SIG-M5 (cell line): Measurements from ENCODE around the gene MNAT1.
"Not testable (repeated sequence)": the region's sequence is repeated elsewhere in the genome, so short reads cannot be mapped to it uniquely, and the experiment has no call there.

Experiments
- DNase-seq: peaks from one replicate; lab custom pipeline; 2025; lab: John Stamatoyannopoulos, UW

MNAT1 gene

DNA sequence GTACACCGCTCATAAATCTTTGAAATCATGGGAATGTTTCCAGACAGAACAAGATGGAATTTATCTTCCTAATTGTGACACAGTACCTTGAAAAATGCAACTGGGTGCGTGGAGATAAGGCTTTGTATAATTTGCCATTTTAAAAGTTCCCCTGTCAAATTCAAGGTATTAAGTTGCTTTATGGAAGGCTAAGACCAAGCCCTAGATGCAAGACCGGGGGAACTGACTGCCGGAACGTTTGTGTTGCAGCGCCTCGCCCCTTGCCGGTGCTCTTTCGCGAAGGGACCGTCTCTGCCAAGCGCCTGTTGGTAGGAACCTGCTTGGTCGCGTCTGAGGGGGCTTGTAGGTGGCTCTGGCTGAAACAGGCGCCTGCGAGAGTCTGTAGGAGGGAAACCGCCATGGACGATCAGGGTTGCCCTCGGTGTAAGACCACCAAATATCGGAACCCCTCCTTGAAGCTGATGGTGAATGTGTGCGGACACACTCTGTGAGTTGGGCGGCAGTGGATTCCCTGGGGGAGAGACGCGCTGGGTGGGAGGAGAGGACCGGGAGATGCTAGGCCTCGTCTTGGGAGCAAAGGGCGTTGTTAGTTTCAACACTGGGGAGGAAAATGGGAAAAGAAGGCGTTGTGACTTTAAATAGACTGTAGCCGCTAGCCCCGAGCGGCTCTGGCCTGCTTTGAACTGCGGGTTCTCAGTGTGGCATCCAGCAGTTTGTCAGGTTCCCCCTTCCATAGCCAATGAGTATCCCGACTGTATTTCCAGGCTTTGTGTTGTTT lies at the start of gene MNAT1:
TSS of gene MNAT1 (plus strand) at position 297 of the 778 bp plus-strand sequence. CDS start at position 399, 102 bp downstream.
- no peak for DNase-seq

DNA sequence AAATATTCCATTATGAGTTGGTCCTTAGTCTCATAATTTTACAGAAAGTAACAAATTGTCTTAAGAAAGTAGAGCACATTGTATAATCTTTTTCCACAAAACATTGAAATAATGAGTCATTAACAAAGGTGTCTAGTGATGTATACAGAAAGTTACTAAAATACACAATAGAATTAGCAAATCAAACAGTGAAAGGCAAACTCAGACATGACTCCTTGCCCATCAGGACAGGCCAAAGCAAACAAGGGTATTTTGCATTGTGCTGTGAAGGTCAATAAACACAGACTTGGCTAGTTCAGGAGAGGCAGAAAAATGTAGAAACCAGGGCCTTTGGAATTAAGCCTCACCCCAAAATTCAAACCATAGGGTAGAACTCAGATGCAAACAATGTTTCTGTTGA lies 47.7 kb upstream of the MNAT1 start:
- DNase-seq: no peak

DNA sequence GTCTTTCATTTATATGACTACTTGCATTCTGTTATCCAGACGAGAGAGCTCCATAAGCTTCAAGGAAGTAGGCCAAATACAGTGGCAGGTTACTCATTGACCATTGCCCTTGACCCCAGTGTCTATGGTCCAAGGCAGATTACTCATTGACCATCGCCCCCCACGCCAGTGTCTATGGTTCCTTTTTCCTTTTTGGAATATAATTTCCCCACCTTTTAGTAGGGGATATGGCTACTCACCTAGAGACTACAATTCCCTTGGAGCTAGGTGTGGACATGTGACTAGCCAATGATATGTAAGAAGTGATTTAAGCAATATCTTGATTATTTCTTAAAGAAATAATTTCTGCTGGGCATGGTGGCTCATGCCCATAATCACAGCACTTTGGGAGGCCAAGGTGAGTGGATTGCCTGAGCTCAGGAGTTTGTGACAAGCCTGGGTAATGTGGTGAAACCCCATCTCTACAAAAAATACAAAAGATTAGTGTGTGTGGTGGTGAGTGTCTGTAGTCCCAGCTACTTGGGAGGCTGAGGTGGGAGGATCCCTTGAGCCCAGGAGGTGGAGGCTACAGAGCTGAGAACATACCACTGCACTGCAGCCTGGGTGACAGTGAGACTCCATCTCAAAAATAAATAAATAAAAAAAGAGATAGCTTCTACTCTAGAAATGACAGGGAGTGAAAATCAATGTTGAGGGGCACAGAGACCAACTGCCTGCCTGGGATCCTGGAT lies 43.0 kb upstream of the MNAT1 start:
- no peak for DNase-seq

DNA sequence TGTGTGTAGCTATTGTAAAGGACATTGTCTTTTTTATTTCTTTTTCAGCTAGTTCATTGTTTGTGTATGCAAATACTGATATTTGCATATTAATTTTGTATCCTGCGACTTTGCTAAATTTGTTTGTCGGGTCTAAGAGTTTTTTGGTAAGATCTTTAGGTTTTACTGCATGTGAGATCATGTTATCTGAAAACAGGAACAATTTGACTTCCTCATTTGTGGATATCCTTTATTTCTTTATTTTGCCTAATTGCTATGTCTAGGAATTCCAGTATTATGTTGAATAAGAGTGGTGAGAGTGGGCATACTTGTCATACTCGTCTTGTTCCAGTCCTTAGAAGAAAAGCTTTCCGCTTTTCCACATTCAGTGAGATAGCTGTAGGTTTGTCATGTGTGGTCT lies 39.2 kb upstream of the MNAT1 start:
- no peak for DNase-seq

DNA sequence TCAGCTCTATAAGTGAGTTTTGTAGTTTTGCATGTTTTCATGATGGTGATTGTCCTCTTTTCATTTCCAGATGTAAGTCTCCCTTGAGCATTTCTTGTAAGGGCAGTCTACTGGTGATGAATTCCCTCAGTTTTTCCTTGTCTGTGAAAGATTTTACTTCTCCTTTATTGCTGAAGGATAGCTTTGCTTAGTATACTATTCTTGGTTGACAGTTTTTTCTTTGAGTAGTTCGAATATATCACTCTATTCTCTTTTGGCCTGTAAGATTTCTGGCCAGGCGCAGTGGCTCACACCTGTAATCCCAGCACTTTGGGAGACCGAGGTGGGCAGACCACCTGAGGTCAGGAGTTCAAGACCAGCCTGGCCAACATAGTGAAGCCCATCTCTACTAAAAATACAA lies 34.0 kb upstream of the MNAT1 start:
- no peak for DNase-seq

DNA sequence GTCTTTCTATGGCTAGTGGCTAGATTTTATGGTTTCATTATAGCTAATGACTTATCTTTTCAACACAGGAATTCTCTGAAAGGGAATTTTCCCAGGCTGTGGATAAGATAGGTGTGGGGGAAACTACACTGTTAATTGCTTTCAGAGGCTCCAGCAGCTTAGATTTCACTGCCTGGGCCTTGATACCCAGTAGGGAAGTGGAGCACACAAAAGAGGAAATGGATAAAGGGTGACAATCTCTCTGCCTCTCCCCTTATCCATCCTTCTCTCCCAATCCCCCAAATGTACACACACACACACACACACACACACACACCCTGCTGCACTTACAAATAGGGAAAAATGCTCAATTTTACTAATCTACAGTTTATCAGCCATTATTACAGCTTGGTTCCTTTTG lies 29.5 kb upstream of the MNAT1 start:
- DNase-seq: no peak

DNA sequence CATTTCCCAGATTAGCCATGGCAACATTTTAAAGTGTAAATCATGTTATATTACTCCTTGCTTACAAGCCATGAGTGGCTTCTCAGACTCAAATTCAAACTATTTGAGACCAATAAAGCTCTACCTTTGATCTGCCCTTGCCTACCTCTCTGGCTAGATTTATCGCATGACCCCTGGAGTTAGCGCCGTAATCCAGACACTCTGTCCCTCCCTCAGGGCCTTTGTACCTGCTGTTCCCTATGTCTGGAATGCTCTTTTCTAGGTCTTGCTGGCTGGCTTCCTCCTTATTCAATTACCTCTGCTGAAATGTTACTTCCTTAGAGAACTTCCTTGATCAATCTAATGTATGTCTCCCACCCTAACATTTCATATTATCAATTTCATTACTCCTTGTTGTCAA lies 26.7 kb upstream of the MNAT1 start:
- DNase-seq: no peak

DNA sequence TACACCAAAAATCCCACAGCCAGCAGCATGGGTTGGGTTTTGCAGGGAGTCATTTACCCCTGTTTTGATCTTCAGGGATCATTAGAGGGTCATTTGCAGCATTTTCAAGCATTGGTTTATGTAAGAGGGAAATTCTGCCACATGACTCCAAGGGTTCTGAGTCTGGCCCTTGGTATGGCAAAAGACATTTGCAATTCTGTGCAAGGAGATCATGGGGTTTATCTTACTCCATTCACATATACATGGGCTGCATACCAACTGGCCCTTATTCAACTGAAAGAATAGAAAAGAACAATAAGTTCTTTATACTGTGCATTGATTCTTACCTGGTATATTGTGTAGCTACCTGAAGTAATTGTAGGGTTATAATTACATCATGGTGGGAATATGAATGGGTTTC lies 24.1 kb upstream of the MNAT1 start:
- DNase-seq: no peak

DNA sequence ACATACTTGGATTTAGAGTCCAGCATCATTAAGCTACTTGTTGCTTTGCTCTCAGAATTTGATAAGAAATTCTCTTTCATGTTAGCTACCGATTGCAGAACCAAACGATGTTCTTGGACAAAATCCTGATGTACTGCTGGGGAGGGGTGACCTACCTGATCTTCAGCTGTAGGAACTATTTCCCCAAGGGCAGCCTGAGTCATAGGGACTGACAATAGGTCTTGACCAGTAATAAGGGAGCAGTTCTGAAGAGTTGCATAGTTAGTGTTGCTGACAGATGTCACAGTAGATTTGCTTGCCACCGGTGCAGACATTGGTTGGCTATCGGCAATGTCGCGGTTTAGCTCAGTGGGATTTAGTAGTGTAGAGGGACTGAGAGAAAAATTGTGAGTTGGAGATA lies 21.0 kb upstream of the MNAT1 start:
- no peak for DNase-seq

DNA sequence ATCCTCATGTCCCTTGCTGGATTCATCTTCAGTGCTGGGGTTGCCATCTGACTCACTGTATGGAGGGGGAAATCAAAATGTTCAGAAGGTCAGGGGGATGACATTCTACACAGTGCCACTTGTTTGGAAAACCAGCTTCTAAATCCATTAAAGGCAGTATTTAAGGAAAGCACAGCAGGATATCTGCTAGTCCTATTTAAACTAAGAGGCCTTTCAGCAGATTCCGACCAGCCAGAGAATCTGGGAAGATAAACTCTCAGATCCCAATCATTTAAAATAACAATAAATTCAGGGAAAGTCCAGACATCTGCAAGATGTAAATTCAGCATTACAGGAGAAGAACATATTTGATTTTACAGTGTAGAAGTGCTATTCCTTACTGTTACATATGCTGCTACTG lies 14.2 kb upstream of the MNAT1 start:
- DNase-seq: no peak

DNA sequence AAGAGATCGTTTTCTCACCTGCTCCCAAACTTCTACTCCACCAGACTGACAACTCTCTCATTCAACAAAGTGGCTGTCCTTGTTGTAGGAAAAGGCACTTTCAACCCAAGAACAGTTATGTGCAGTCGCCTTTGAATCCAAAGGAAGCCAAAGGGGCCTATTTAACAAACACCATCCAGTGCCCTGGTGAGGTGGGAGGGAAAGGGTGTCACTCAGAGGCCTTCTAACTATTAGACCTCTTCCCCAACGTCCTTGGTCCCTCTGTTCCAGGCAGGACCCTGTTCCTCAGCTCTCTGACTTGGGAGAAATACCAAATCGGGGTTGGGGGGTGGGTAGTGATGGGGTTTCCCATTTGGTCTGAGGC lies 13.6 kb upstream of the MNAT1 start:
- DNase-seq: no peak

DNA sequence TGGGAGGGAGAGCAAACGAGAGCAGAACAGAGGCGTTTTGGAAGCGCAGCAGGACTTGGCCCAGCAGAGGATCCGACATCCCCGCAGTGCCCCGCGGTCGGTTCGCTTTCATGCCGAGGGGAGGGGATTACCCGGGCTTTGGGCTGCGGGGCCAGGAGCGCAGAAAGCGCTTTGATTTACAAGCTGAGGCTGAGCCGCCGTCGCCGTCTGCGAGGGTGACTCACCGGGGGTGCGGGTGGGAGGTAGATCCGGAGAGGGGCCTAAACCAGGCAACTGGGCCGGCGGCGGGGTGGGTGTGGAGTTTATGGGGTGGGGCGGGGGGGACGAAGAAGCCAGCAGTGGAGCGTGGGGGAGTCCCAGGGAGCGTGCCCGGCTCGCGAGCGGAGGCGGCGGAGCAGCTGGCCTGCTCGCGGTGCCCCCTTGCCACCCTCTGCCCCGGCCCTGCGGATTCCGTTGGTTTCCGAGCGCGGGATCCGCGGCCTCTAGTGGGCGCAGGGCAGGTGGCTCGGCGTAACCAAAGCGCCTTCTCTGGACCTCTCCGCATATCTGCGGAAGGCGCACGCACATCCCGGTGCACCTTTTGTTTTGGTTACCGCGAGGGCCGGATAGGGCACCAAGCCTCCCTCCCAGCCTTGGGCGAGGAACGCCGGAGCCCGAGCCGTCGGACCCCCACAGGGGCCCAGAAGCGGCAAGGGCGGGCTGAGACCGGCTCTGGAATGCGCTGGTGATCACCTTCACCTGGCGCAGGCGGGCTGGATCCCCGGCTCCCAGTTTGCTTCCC lies 13.0 kb upstream of the MNAT1 start:
- DNase-seq: no peak

DNA sequence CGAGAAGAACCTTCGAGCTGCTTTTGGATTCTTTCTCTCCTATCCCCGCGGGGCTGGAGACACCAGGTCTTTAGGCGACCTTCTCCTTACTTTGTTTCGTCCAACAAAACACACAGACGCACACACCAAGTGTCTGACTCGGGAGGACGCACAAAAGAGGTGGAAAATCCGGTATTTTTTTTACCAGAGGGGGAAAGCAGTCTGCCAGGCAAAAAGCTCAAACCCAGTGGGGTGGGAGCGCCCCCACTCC lies 12.5 kb upstream of the MNAT1 start:
- no peak for DNase-seq

DNA sequence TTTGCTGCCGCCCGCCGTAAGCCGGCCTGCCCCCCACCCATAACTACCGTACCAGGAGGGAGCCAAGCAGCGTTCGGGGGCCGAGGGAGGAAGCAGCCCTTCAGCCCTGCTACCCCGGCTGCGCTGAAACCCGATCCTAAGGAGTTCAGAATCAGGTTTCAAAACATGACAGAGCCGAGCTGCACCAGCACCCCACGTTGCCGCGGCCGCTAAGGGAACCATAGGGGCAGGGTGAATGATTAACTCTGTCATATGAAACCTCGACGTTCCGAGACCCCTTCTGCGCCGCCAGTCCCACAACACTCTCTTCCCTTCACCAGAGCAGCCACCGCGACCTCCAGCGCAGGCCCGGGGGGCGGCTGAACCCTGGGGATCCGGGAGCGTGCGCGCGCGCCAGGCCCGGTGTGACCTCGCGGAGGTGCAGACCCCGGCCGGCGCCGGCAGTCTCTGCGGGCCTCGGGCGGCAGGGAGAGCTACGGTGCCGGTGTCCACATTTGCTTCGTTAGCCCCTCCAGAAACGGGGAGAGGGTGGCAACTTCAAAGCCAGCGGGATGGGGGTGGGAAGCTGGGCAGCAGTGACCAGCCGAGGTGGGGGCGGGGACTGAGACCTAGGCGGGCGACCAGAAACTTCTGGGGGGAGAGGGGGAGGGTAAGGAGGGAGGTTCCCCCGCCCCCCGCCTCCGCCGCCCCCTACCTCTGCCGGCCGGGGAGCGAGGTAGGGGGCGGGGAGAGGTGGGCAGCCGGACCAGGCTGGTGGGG lies 12.0 kb upstream of the MNAT1 start:
- DNase-seq: no peak

DNA sequence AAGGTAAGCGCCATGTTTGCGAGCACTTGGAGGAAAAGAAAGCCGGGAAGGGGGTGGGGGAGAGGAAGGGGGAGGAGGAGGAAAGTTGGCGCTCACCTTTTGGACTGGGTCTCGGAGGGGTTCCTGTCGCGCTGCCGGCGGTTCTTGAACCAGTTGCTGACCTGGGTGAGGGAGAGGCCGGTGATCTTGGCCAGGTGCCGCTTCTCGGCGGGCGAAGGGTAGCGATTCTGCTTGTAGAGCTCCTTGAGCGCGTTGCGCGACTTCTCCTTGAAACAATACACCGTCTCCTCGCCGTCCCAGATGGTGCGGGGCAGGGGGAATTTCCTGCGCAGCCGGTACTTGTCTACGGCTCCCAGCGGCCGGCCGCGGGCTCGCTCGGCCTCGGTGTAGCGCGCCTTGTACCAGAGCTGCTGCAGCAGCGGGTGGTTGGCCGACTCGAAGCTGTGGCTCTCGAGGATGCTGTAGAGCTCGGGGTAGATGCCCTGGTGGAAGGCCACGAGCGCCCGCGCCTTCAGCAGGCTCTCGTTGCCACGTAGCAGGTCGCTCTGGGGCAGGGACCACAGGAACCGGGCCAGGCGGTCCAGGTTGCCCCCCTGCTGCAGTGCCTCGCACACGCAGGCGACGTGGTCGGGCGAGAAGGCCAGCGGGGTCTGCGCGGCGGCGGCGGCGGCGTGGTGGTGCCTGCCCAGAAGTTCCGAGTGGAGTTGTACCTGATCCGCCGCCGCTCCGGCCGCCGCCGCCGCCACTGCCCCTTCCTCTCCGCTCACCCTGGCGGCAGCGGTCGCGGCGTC lies 11.2 kb upstream of the MNAT1 start:
- DNase-seq: no peak

DNA sequence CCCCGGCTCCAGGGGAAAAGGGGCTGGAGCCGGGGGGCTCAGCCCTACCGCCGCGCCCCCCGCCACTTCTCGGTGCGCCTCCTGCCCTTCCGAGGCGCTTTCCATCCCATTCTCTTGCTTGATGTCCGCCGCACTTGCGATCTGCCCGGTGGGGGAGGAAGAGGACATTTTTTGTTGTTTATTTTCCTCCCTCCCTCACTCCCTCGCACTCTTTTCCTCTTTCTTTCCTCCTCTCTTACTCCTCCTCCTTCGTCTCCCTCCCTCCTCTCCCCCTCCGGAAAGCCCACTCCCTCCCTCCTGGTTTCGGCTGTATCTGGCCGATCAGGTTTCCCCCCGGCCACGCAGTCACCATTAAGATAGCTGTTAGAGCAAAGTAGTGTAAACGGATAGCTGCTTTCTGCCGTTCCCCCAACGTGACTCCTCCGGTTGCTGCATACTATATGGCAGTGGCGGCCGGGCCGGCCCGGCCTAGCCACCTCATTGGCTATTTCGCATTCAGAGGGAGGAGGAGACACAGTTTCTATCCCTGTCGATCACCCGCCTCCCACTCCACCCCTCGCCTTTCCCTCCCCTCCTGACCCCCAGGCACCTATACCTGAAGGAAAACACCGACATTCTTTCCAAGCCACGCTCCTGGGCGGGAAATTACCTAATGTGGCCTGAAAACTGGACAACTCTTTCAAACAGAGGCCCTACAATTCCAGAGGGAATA lies 10.5 kb upstream of the MNAT1 start, which contains the start of gene SIX4:
TSS of gene SIX4 (minus strand) at position 445 of the 712 bp plus-strand sequence. CDS start at position 168, 277 bp downstream.
- no peak for DNase-seq

DNA sequence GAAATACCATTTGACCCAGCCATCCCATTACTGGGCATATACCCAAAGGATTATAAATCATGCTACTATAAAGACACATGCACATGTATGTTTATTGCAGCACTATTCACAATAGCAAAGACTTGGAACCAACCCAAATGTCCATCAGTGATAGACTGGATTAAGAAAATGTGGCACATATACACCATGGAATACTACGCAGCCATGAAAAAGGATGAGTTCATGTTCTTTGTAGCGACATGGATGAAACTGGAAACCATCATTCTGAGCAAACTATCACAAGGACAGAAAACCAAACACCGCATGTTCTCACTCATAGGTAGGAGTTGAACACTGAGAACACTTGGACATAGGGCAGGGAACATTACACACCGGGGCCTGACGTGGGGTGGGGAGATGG lies 3.3 kb upstream of the MNAT1 start:
- DNase-seq: not testable (repeated sequence)

DNA sequence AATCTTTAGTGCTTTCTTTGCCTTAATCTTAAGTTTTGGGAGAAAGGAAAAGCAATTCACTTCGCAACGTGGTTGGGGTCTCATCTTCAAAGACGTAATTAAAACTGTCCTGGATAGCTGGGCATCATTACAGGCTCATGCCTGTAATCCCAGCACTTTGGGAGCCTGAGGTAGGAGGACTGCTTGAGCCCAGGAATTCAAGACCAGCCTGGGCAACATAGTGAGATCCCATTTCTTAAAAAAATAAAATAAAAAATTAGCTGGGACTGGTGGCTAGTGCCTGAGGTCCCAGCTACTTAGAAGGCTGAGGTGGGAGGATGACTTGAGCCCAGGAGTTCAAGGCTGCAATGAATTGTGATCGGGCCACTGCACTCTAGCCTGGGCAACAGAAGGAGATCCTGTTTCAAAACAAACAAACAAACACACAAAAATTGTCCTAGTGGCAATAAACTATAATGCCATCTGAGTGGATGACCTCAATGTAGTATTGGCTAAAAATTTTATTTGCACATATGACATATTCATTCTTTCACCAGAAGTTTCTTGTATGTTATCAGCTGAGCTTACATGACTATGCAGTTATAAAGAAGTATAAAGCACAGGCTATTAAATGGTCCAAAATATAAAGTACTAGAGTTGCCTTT lies 1.6 kb upstream of the MNAT1 start:
- DNase-seq: no peak

DNA sequence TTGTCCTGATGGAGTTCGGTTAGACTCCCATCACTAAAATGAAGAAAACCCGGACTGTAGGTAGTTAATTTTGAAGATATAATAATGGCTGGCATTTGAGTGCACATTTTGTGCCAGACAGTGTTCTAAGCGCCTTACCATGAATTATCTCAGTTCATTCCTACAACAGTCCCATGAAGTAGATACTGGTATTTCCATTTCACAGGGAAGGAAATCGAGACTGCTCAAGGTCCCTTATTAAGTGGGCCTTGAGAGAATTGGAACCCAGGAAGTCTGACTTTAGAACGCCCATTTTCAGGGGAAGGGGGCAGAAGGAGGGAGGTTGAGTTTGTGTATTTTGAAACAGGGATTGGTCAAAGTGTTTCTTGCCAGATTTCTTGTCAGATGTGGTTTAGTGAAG lies 855 bp downstream of the MNAT1 start:
- no peak for DNase-seq

DNA sequence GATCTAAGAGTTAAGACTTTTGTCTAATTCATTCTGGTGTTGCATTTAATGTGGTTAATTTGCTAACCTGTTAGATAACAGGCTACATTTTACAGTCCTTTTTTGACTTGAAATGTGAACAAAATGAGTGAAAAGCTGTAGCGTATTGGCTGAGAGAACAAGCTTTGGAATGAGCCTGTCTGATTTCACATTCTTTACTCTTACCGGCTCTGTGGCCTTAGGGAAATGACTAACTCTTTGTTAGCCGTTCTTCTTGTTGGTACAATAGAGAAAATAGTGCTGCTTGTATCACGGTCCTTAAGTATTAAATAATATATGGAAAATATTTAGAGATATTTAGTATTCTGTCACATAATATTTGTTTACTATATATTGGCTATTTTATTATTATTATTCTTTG lies 1.9 kb downstream of the MNAT1 start:
- no peak for DNase-seq
